G401 (cell line): ENCODE data around the gene MOGAT2. TPM values are rescaled to one million over a fixed set of nuclear protein-coding genes. Genes with fewer than 3 reads are reported as not detected.
"Not testable (repeated sequence)": the region's sequence is repeated elsewhere in the genome, so short reads cannot be mapped to it uniquely, and the experiment has no call there.

Experiments used
- DNase-seq: peaks from one replicate; pipeline ENCODE4 v3.0.0-alpha.2; 2015; ENCODE audit warnings: low spot score
- in situ Hi-C: cut with HindIII; loops from 2 replicates; pipeline ENCODE4 v1.10.0; 2016; ENCODE audit warnings: low sequenced_read_pairs, mixed read lengths
- total RNA-seq: library from RNA; depleted of rRNA; stranded (reverse); fragments of >200 nt; shearing (Covaris generic); gene quantifications from 2 replicates; pipeline ENCODE4 v1.2.3, GENCODE V29; 2014

The MOGAT2 gene
- total RNA-seq, 1 experiment from 2014 or later: not detected

DNA sequence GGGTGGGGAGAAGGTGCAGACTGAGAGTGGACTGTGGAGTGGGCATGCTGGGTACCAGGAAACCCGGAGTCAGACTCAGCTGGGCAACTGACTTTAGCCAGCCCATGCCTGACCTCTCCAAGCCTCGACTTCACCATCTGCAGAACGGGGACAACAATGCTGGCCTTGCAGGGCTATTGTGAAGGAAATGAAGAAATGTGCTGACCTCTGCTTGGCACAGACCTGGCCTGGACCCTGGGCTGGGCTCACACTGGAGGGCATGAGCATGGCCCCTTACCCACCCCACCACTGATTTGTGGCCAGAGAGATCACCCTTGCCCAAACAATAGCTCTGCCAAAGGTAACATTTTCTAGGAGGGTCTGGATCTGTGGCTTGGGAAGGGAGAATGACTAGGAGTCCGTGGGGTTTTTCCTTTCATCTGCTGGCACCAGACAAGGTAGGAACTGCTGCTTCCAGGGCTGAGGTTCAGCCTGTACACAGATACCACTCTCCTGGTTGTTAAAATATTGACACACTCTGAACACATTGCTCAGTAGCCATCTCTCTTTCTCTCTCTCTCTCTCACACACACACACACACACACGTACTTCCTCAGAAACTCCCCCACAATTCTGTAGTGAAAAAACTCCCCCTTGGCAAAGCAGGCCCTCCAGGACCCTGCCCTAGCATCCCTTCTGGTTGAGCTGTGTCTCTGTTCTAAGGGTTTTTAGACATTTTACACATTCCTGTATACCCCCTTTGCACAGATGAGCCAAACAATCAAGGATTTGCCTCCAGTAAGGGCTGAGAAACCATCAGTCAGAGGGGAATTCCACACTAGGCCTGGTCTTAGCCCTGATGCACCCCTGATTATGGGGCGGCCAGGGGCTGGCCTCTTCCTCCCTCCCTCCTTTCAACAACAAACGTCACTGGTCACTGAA lies 1.0 kb downstream of the MOGAT2 start:
- DNase-seq: no peak
- in situ Hi-C loops: no loop called here

- in situ Hi-C loops: no loop called here
- no peak for DNase-seq
These were observed 2.0 kb downstream of the MOGAT2 start for GRCh38 chr11:75719340-75720239.

GRCh38 chr11:75720639-75721038 lies 3.0 kb downstream of the MOGAT2 start:
- in situ Hi-C loops: no loop called here
- no peak for DNase-seq

DNA sequence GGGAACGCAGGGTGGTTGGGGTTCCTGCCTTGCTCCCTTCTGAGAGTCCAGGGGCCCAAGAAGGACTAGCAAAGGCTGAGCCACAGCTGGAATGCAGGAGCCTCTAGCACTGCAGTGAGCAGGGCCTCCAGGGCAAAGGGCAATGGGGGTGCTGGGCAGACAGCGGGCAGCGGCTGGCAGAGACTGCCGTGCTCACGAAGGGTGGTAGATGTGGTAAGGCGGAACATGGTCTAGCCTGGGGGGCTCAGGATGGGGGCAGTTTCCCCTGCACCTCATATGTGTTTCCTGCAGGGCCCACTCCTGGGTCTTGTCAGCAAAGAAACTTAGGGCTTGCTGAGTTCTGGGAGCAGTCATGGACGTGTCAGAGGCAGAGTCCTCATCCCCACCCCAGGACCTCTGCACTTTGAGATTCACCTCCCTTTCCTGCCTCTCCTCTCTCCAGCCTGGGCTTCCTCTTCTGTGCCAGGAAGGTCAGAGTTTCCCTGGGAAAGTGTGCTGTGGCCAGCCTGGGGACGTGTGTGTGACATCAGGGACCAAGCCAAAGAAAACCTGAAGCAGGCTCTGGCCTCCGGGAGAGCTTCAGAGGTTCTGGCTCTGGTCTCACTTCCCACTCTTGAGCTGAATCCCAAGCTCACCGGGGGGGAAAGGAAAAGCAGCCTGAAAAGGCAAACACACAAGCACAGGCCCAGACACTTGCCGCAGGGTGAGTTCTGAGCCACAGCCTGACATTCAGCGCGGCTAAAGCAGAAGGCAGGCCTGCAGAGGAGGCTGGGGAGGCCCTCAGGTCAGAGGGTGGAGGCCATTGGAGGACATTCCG lies 4.4 kb downstream of the MOGAT2 start:
- in situ Hi-C loops: no loop called here
- no peak for DNase-seq

- no peak for DNase-seq
- in situ Hi-C loops: no loop called here
These were observed 5.0 kb downstream of the MOGAT2 start for GRCh38 chr11:75722669-75723042.

DNA sequence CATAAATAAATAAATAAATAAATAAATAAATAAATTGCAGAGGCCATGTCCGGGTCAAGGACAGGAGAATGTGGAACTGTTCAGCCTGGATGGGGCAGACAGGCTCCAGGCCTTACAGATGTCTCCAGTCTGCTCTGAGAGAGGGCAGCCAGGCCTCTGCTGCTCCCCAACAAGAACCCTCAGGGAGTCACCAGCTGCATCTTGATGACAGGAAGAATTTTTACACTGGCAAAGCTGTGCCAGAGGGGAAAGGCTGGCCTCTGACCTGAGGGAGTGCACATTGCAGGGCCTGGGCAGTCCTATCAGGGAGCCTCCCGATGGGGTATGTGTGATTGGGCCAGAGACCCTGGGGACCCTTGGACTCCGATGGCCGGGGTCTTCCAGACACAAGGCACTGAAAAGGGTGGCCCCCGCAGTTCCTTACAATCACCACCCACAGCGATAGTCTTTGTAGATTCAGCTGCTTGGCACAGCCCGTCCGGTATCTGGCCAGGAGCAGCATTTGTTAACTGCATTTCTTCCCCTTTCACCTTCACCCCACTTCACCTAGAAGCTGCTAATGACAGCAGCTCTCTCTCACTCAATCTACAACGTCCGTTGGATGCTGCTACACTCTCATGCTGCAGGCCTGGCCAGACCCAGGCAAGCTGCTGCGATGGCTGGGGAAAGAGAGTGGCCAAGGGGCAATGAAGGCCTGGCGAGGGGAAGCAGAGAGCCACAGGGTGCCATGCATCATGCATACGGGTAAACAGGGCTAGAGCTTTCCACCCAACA lies 8.1 kb downstream of the MOGAT2 start:
- no peak for DNase-seq
- in situ Hi-C loops: no loop called here

DNA sequence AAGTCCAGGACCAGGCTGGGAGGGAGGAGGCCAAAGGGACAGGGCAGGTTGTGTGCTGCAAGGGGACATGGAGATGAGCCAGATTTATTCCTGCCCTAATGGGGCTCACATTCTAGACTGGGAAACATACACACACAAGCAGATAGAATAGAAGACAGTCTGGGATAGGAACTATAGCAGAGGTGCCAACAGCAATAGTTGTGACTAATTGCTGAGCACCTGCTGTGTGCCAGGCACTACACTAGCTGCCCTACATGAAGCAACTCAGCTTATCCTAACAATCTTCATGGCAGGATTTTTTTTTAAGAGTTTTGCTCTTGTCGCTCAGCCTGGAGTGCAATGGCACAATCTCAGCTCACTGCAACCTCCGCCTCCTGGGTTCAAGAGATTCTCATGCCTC lies 11.4 kb downstream of the MOGAT2 start:
- DNase-seq: no peak
- in situ Hi-C loops: no loop called here

DNA sequence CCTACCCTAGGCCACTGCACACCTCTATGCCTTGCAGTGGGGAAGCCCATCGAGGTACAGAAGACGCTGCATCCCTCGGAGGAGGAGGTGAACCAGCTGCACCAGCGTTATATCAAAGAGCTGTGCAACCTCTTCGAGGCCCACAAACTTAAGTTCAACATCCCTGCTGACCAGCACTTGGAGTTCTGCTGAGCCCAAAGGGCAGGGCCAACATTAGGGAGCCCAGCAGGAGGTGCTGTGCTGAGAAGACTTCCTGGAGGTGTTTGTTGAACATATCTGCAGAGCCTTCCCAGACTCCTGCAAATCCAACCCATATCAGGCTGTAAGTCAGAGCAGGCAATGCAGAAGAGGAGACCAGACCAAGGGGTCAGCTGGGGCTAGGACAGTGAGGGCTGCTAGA lies 13.5 kb downstream of the MOGAT2 start:
- no peak for DNase-seq
- in situ Hi-C loops: no loop called here

- in situ Hi-C loops: no loop called here
- DNase-seq: no peak
These were observed 15.4 kb downstream of the MOGAT2 start for GRCh38 chr11:75733071-75733430.

- DNase-seq: peak; percentile 5
- in situ Hi-C loops: no loop called here
These were observed 15.9 kb downstream of the MOGAT2 start for GRCh38 chr11:75733431-75734107.

DNA sequence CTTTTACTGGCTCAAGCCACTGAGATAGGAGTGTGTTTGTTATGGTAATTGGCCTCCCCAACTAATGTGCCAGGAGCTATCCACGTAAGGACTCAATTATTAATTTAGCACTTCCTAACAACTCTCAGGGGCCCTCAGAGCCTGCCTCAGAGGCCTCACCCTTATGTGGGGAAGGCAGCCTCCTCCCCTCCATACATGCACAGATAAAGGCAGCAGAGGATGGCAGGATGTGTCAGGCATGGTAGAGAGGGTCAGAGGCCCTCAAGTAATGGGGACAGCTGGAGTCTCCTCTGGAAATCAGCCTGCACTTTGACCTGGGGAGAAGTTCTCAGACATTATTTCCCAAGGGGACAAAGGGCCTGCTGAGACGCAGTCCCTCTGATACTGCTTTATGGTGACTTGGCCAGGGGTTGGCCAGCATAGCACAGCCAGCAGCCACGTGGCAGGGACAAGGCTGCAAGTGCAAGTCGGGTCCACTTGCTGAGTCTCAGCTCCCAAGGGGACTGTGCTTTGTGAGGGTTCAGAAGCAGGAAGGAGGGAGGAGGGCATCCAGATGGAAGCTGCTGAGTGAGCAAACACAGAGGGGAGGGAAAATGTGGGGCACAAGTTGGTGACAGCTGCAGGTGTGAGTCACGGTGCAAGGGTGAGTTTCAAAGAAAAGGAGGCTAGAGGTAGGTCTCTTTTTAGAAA lies 17.0 kb downstream of the MOGAT2 start:
- no peak for DNase-seq
- in situ Hi-C loops: no loop called here

DNA sequence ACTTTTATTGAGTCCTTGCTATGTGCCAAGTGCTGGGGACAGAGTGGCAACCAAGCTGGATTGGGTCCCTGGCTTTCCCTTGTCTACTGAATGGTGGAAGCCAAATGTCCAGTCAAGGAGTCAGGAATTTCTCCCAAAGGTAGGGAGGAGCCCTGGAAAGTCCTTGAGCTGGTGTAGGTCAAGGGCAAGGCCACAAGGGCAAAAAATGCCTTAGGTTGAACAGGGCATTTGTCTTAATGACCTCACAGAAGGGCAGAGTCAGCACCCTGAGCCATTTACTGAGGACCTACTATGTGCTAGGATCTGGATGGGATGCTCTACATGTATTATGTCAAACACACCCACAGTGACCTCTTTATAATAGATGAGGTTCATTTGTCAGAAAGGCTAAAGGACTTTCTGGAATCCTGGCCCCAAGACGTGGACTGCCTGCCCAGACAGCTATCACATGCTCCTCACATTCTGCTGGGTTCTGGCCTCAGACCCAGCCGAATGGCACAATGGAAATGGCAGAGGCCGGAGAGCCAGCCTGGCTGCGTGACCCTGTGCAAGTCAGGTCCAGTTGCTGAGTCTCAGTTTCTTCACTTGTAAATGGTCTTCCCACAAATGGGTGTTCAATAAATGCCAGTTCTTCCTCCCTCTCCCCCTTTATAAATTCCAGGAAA lies 17.7 kb downstream of the MOGAT2 start:
- DNase-seq: no peak
- in situ Hi-C loops: no loop called here

GRCh38 chr11:75737314-75737713 lies 19.7 kb downstream of the MOGAT2 start:
- DNase-seq: no peak
- in situ Hi-C loops: no loop called here

GRCh38 chr11:75740681-75741080 lies 23.0 kb downstream of the MOGAT2 start:
- DNase-seq: no peak
- in situ Hi-C loops: no loop called here

- in situ Hi-C loops, DNase-seq: not testable (repeated sequence)
These were observed 25.5 kb downstream of the MOGAT2 start for GRCh38 chr11:75743159-75743558.

DNA sequence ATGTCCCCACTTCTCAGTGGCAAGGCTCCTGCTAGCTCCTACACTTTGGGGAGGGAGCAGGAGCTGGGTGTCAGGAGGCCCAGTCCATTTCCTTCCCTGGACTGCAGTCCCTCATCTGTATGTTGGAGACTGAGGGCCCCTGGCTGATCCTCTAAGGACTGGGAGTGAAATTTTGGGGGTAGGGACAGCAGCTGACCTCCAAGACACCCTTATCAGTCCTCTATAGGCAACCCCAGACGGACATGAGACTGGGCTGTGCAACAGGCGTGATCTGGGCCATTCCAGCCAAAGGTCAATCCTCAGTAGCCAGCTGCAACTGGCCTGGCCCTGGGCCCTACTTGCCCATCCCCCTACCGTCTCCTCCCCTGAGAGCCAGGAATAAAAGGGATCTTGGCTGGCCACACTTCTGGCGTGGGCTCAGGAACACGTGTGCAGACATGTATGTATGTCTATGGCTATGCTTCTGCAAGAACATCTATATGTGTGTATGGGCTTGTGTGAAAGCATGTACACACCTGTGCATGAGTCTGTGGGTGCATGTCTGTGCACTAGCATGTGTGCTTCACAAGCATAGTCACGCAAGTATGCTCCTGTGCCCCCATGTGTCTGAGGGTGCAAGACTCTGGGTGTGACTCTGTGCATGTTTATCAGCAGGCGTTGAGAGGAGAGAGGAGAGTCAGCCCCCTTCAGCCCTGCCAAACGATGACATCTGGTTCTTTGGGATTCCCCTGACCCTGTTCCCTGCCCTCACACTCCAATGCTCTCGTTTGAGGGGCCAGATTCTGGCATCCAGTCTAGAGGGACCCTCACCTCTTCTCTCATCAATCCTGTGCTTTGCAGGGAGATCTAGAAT lies 26.3 kb downstream of the MOGAT2 start:
- in situ Hi-C loops: no loop called here
- no peak for DNase-seq
